ENCODE measurements around the gene PLEKHM2. TPM values are rescaled to one million over a fixed set of nuclear protein-coding genes. Genes with fewer than 3 reads are reported as not detected.
"Not testable (repeated sequence)": the region's sequence is repeated elsewhere in the genome, so short reads cannot be mapped to it uniquely, and the experiment has no call there.

Gene PLEKHM2
- total RNA-seq = 10 to 100 TPM; 46.5 to 48.0 TPM

GRCh38 chr1:15684042-15684461 is at the start of gene PLEKHM2:
Gene PLEKHM2 (plus strand): TSS chr1:15684320. CDS start chr1:15684559, 239 bp downstream.
- DNase-seq (ENCODE audit: low spot score in 2 of 2) (peak in 1 of 2 donors; percentile 60), ATAC-seq (peak; percentile 61 to 80)
- Mint-ChIP-seq H3K36me3 (peaks cover 0 to 16% of the 10 kb centered on the region in 2 donors), H3K9me3 (no peaks in the 10 kb centered on the region), H3K27ac (peak within 1 kb of the TSS; percentile 95 to 96)

DNA sequence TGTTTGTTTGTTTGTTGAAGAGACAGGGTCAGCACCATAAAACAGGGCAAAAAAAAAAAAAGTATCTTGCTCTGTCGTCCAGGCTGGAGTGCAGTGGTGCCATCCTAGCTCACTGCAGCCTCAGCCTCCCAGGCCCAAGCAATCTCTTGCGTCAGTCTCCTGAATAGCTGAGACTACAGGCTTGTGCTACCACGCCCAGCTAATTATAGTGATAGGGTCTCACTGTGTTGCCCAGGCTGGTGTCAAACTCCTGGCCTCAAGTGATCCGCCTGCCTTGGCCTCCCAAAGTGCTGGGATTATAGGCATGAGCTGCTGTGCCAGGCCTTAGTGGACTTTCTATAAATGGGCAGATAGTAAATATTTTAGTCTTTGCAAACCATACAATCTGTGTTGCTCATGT is 47.7 kb upstream of the PLEKHM2 start:
- no peaks in the 10 kb centered on the region for H3K9me3 Mint-ChIP-seq
- H3K27ac Mint-ChIP-seq = no peak overlapping the region
- DNase-seq (ENCODE audit: low spot score in 2 of 2) = no peak
- no peak for ATAC-seq
- H3K36me3 Mint-ChIP-seq = peaks cover 0 to 15% of the 10 kb centered on the region in 2 donors

DNA sequence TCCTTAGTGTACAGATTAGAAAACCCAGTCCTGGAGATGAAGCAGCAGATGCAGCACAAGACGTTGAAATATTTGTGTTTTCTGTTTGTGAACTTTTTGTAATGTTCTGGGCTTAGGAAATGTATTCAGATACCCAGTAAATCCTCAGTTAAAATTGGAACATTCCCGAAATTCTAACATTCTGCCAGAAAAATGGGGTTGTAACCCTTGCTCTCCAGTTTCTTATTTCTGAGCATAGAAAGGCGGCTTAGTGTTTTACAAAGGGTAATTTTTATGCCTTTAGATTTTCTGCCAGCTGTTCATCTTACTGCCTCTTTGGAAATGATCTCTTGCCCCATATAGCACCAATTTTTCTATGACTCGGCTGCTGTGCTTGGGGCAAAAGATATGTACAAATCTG is 46.3 kb upstream of the PLEKHM2 start:
- no peak for ATAC-seq
- Mint-ChIP-seq H3K36me3 (peaks cover 6 to 18% of the 10 kb centered on the region in 2 donors), H3K27ac (no peak overlapping the region), H3K9me3 (no peaks in the 10 kb centered on the region)
- DNase-seq (ENCODE audit: low spot score in 2 of 2) = no peak

DNA sequence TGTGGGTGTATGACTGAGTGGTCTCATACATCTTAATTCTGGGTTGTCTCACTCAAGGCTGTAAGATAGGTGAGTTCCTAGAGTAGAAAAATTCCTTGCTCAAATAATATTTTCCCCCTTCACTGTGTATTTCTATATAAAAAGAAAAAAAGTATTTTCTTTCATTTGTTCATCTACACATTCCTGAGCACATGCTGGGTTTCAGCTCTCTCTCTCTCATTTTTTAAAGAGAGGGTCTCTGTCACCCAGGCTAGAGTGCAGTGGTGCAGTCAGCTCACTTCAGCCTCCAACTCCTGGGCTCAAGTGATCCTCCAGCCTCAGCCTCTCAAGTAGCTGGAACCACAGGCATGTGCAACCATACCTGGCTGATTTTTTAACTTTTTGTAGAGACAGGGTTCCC is 44.9 kb upstream of the PLEKHM2 start:
- H3K9me3 Mint-ChIP-seq = no peaks in the 10 kb centered on the region
- H3K27ac Mint-ChIP-seq = no peak overlapping the region
- peaks cover 6 to 23% of the 10 kb centered on the region in 2 donors for H3K36me3 Mint-ChIP-seq
- no peak for DNase-seq (ENCODE audit: low spot score in 2 of 2)
- ATAC-seq = no peak

GRCh38 chr1:15639931-15640330 is 44.2 kb upstream of the PLEKHM2 start:
- ATAC-seq = no peak
- no peak for DNase-seq (ENCODE audit: low spot score in 2 of 2)
- H3K9me3 Mint-ChIP-seq = no peaks in the 10 kb centered on the region
- H3K36me3 Mint-ChIP-seq = peaks cover 6 to 19% of the 10 kb centered on the region in 2 donors
- peak overlapping the region; percentile 17 to 27 for H3K27ac Mint-ChIP-seq

DNA sequence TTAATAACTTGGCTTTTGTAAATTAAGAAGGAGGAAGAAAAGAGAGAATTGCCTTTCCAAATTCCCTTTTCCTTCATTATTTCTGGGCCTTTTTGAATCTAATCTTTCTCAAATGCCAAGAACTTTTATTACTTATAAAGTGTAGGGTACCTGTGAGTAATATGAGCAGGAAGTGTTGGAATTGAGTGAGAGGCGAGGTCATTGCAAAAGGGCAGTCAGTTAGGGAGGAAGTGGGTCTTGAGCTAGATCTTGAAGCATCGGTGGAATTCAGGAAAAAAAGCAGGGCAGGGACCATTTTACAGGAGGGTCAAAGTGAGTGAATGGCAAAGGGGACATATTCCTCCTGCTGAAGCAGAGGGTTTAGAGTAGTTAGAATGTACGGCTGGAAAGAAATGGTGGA is 43.5 kb upstream of the PLEKHM2 start:
- ATAC-seq (no peak), DNase-seq (ENCODE audit: low spot score in 2 of 2) (no peak)
- Mint-ChIP-seq H3K9me3 (no peaks in the 10 kb centered on the region), H3K36me3 (peaks cover 6 to 25% of the 10 kb centered on the region in 2 donors), H3K27ac (peak overlapping the region; percentile 0 to 17)

DNA sequence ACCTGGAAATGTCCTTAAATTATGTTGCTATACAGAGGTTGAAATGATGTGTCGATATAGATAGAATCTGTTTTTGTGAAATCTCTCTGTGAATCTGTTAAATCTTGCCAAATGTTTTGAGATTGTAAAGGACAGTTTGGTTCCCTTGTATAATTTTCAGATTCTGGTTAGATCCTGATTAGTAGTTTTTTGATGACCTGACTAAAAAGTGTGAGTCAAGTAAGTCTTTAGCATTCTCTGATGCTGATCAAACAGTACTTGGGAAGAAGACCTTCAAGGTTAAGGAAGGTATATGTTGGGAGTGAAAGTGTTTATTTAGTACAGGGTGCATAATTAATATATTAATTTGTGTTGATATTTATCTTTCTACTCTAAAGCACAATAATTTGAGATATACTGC is 34.2 kb upstream of the PLEKHM2 start:
- no peak for ATAC-seq
- Mint-ChIP-seq H3K9me3 (no peaks in the 10 kb centered on the region), H3K27ac (peak overlapping the region in 1 of 2 donors; percentile 85), H3K36me3 (peaks cover 0 to 7% of the 10 kb centered on the region in 2 donors)
- no peak for DNase-seq (ENCODE audit: low spot score in 2 of 2)

- Mint-ChIP-seq H3K9me3 (no peaks in the 10 kb centered on the region), H3K27ac (no peak overlapping the region), H3K36me3 (peaks cover 0 to 2% of the 10 kb centered on the region in 2 donors)
- DNase-seq (ENCODE audit: low spot score in 2 of 2) (no peak), ATAC-seq (no peak)
These were observed 33.7 kb upstream of the PLEKHM2 start for GRCh38 chr1:15650433-15650832.

GRCh38 chr1:15652130-15652529 is 32.0 kb upstream of the PLEKHM2 start:
- DNase-seq (ENCODE audit: low spot score in 2 of 2) = not testable (repeated sequence)

DNA sequence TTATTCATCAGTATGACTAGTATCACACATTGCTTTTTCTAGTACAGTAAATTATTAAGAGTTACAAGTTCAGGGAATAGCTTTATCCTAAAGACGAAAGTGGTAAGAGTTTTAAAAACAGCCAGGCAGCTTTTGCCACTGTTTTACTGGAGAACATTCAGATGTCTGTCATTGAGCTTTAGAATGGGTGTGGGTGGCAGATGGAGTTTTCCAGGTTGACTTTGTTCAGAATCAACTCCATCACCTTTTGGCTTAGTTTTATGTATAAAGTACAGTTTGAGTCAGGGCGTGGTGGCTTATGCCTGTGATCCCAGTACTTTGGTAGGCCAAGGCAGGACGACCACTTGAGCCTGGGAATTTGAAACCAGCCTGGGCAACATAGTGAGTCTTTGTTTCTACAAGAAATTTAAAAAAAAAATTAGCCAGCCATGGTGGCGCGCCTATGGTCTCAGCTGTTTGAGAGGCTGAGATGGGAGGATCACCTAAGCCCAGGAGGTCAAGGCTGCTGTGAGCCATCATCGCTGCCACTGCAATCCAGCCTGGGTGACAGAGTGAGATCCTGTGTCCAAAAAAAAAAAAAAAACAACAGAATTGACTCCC is 29.9 kb upstream of the PLEKHM2 start:
- Mint-ChIP-seq H3K36me3 (no peaks in the 10 kb centered on the region), H3K9me3 (no peaks in the 10 kb centered on the region), H3K27ac (peak overlapping the region in 1 of 2 donors; percentile 72)
- DNase-seq (ENCODE audit: low spot score in 2 of 2) = no peak
- no peak for ATAC-seq

More at GRCh38 chr1:15652130-15652529, 32.0 kb upstream of the PLEKHM2 start:
- not testable (repeated sequence) for H3K27ac Mint-ChIP-seq, ATAC-seq, H3K9me3 Mint-ChIP-seq, H3K36me3 Mint-ChIP-seq

DNA sequence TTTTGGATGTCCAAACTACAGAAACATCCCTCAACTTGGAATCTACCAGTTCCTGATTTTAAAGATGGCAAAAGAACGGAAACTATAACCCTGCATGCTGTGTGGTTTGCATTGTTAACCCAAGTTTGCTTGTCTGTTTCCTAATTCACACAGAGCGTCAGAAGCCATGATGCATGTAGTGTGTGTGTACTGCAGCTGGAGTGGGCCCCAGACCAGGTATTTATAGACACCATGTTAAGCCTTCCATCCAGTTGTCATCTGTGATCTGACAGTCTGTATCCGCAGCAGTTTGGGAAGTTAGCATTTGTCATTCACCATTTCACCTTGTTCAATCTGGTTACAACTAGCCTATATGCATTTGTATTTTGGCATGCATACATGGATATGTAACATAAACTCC is 27.7 kb upstream of the PLEKHM2 start:
- no peak for ATAC-seq
- Mint-ChIP-seq H3K9me3 (no peaks in the 10 kb centered on the region), H3K36me3 (peaks cover 13 to 17% of the 10 kb centered on the region in 2 donors), H3K27ac (no peak overlapping the region)
- no peak for DNase-seq (ENCODE audit: low spot score in 2 of 2)

DNA sequence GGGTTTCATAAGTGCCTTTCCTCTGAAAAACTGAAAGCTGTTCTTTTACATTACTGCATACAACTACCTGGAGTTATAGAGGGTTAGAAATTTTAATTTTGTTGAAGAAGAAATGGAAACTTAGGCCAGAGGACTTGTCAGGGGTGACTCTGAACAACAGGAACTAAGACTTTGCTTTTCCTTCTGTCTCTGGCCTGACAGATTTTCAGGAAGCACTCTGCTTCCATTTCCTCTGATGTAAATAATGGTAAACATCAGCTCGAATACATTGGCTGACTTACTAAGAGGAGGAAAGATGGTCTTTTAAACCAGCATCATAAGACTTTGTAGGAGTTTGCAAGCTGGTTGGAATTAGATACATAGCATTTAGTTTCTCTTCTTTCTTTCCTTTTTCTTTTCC is 27.1 kb upstream of the PLEKHM2 start:
- DNase-seq (ENCODE audit: low spot score in 2 of 2) (no peak), ATAC-seq (no peak)
- no peaks in the 10 kb centered on the region for H3K9me3 Mint-ChIP-seq
- peaks cover 13 to 17% of the 10 kb centered on the region in 2 donors for H3K36me3 Mint-ChIP-seq
- H3K27ac Mint-ChIP-seq = no peak overlapping the region

- peaks cover 13 to 17% of the 10 kb centered on the region in 2 donors for H3K36me3 Mint-ChIP-seq
- DNase-seq (ENCODE audit: low spot score in 2 of 2) (no peak), ATAC-seq (no peak)
- H3K9me3 Mint-ChIP-seq = no peaks in the 10 kb centered on the region
- H3K27ac Mint-ChIP-seq = no peak overlapping the region
These were observed 24.0 kb upstream of the PLEKHM2 start for GRCh38 chr1:15660151-15660550.

DNA sequence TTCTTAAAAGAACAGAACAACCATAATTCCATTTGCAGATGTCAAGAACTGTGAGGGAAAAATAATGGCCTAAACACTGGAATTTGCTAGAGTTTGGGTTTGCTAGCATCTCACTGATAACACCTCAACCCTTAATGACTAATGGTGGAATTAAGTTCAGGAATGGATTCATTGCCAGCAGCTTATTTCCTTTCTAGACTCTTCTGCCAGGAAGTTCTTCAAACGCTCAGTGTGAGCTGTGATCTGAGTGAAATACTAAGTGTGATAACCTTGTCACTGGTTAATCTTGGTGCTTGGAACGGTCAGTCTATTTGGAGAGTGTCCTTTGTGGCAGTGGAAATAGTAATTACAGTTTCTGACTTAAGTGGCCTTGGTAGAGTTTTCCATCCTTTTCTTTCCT is 21.6 kb upstream of the PLEKHM2 start:
- H3K27ac Mint-ChIP-seq = no peak overlapping the region
- ATAC-seq (no peak), DNase-seq (ENCODE audit: low spot score in 2 of 2) (no peak)
- peaks cover 13 to 24% of the 10 kb centered on the region in 2 donors for H3K36me3 Mint-ChIP-seq
- H3K9me3 Mint-ChIP-seq = no peaks in the 10 kb centered on the region

DNA sequence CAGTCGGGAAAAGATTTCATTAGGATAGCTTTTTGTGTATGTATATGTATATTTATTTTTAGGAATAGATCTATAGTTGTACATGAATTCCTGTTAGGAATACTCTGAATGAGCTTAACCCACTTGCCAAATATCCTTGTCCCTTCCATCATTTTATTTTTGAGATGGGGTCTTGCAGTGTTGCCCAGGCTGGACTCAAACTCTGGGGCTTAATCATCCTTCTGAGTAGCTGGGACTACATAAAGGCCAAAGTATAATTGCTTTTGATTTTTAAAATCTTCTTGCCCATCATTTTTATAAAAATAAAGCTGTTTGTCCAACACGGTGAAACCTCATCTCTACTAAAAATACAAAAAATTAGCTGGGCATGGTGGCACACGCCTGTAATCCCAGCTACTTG is 20.2 kb upstream of the PLEKHM2 start:
- Mint-ChIP-seq H3K36me3 (peaks cover 13 to 24% of the 10 kb centered on the region in 2 donors), H3K27ac (no peak overlapping the region), H3K9me3 (no peaks in the 10 kb centered on the region)
- DNase-seq (ENCODE audit: low spot score in 2 of 2) (no peak), ATAC-seq (no peak)

GRCh38 chr1:15667362-15667761 is 16.8 kb upstream of the PLEKHM2 start:
- no peak for ATAC-seq
- H3K9me3 Mint-ChIP-seq = no peaks in the 10 kb centered on the region
- DNase-seq (ENCODE audit: low spot score in 2 of 2) = no peak
- peaks cover 0 to 7% of the 10 kb centered on the region in 2 donors for H3K36me3 Mint-ChIP-seq
- H3K27ac Mint-ChIP-seq = no peak overlapping the region

DNA sequence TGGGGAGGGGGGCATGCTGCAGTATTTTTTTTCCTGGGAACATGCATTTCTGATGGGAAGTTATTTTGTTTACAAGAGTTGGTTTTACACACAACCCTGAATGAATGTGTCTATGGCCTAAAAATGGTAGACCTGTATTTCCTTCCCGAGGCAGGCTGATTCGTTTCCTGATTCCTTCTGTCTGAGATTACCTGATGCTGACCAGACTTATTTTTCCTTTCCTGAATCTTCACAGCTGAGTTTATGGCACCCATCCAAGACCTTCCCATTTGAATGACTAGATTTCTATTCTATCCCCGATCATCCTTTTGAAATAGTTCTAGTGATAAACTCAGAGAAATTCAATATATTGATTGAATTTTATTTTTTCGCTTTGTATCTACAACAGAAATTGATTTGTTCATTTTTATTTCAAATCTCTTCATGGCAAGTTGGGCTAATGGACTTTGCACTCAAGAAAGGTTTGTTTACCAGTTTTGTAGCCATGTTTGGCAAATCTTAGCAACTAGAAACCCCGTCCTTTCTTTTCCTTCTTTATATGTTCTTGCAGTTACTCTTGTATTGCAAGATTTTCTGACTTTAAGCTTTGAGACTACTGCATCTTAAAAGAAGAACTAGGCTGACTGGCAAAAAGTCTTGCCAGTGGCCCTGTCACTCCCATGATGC is 15.9 kb upstream of the PLEKHM2 start:
- DNase-seq (ENCODE audit: low spot score in 2 of 2) = no peak
- Mint-ChIP-seq H3K9me3 (no peaks in the 10 kb centered on the region), H3K27ac (peak overlapping the region in 1 of 2 donors; percentile 22), H3K36me3 (peaks cover 0 to 7% of the 10 kb centered on the region in 2 donors)
- ATAC-seq = no peak

GRCh38 chr1:15669074-15669473 is 15.0 kb upstream of the PLEKHM2 start:
- DNase-seq (ENCODE audit: low spot score in 2 of 2) (no peak), ATAC-seq (no peak)
- H3K9me3 Mint-ChIP-seq = no peaks in the 10 kb centered on the region
- no peak overlapping the region for H3K27ac Mint-ChIP-seq
- H3K36me3 Mint-ChIP-seq = peaks cover 0 to 7% of the 10 kb centered on the region in 2 donors

All from activated naive CD4-positive, alpha-beta T cell treated with anti-CD3 and anti-CD28 coated beads, Interleukin-2, amount 50 U/mL, for 72 hours (primary cell).